Measurements from ENCODE around the gene CD2BP2. TPM values are rescaled to one million over a fixed set of nuclear protein-coding genes. Genes with fewer than 3 reads are reported as not detected.
"Not testable (repeated sequence)": the region's sequence is repeated elsewhere in the genome, so short reads cannot be mapped to it uniquely, and the experiment has no call there.

Gene CD2BP2
- 34.6 and 43.3 TPM in 2 replicates for total RNA-seq

- DNase-seq (ENCODE audit: low read depth, low spot score): peak; percentile 98
Measured at GRCh38 chr16:30355144-30355953, at the start of gene CD2BP2. Gene CD2BP2, minus strand, starts transcription at chr16:30355308. Its CDS starts 627 bp downstream, at chr16:30354681.

GRCh38 chr16:30401768-30402425, 46.8 kb upstream of the CD2BP2 start:
- no peak for DNase-seq (ENCODE audit: low read depth, low spot score)

DNA sequence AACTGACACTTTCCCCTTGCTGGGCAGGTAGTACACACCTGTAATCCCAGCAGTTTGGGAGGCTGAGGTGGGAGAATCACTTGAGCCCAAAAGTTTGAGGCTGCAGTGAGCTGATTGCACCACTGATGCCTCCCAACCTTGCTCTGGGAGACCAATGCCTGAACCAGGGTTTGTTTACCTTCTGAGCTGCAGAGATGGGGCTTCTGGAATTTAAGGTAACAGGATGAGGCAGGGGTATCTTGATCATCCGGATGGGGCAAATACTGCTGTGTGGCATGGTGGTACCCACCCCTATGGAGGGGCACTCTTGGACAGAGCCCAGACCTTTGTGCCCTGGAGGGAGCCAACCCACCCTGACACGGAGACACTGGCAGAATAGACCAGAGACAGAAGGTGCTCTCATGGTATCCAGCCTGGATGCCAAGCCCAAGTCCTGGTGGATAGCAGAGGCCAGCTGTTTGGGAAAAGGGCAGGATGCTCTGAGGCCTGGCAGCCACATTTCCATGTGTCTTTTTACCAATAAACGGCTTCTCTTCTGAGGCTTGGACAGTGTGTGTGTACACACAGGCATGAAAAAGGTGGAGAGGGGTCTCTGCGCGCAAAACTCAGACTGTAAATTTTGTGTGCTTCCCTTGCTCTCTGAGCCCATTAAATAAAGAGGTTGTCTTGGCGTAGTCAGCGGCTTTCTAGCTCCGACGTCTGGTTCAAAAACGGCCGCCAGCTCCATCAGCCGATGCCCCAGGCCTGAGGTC, 44.5 kb upstream of the CD2BP2 start:
- DNase-seq (ENCODE audit: low read depth, low spot score): no peak

GRCh38 chr16:30398661-30399434, 43.7 kb upstream of the CD2BP2 start:
- no peak for DNase-seq (ENCODE audit: low read depth, low spot score)

- DNase-seq (ENCODE audit: low read depth, low spot score): no peak
Measured at GRCh38 chr16:30397776-30398660, 42.9 kb upstream of the CD2BP2 start.

DNA sequence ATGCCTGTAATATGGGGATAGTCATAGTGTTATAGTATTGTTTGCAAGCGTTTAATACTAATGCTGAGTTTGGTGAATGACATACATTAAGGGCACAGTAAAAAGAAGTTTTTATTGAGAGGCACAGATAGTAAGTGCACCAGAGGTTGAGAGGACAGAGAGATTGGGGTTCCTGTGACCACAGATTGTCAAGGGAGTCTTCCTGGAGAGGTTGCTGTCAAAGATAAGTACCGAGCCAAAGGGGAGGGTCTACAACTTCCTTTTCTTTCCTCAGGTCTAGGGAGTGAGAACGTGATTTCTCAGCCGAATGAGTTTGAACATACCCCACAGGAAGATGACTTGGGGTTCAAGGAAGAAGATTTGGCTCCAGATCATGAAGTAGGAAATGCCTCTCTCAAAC, 41.9 kb upstream of the CD2BP2 start:
- DNase-seq (ENCODE audit: low read depth, low spot score): no peak

DNA sequence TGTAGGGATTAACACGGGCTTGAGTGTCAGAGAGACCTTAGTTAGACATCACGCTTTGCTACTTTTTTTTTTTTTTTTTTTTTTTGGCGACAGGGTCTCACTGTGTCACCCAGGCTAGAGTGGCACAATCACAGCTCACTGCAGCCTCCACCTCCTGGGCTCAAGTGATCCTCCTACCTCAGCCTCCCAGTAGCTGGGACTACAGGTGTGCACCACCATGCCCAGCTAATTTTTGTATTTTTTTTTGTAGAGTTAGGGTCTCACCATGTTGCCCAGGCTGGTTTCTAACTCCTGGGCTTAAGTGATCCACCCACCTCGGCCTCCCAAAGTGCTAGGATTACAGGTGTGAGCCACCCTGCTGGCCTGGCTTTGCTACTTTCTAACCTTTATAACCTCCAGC, 41.5 kb upstream of the CD2BP2 start:
- DNase-seq (ENCODE audit: low read depth, low spot score): not testable (repeated sequence)

GRCh38 chr16:30395992-30396585, 41.0 kb upstream of the CD2BP2 start:
- DNase-seq (ENCODE audit: low read depth, low spot score): no peak

- peak; percentile 76 for DNase-seq (ENCODE audit: low read depth, low spot score)
Measured at GRCh38 chr16:30395155-30395991, 40.3 kb upstream of the CD2BP2 start, which contains the start of gene ZNF48. Gene ZNF48, plus strand, starts transcription at chr16:30395420. Its CDS starts 375 bp downstream, at chr16:30395795.

GRCh38 chr16:30394592-30395154, 39.6 kb upstream of the CD2BP2 start:
- DNase-seq (ENCODE audit: low read depth, low spot score): no peak

DNA sequence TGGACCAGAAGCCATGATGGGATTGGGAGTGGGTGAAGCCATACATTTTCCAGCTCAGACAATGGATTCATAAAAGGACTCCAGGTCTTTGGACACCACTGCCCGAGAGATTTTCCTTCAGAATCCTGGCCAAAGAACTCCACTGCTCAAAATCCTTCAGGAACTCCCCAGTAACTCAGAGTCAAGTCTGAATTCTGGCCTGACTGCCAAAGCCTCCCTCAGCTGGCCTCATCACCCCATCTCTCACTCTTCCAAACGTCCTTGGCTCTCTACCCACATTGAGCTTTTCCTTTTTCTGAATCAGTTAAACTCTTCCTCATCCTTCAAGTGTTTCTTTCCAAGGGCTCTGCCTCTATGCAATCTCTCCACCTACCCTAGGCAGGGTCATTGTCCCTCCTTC, 28.4 kb upstream of the CD2BP2 start:
- DNase-seq (ENCODE audit: low read depth, low spot score): no peak

- no peak for DNase-seq (ENCODE audit: low read depth, low spot score)
Measured at GRCh38 chr16:30382111-30382881, 27.2 kb upstream of the CD2BP2 start, which contains the start of gene SEPTIN1. Gene SEPTIN1, minus strand, starts transcription at chr16:30382561. Its CDS starts 19 bp downstream, at chr16:30382542.

DNA sequence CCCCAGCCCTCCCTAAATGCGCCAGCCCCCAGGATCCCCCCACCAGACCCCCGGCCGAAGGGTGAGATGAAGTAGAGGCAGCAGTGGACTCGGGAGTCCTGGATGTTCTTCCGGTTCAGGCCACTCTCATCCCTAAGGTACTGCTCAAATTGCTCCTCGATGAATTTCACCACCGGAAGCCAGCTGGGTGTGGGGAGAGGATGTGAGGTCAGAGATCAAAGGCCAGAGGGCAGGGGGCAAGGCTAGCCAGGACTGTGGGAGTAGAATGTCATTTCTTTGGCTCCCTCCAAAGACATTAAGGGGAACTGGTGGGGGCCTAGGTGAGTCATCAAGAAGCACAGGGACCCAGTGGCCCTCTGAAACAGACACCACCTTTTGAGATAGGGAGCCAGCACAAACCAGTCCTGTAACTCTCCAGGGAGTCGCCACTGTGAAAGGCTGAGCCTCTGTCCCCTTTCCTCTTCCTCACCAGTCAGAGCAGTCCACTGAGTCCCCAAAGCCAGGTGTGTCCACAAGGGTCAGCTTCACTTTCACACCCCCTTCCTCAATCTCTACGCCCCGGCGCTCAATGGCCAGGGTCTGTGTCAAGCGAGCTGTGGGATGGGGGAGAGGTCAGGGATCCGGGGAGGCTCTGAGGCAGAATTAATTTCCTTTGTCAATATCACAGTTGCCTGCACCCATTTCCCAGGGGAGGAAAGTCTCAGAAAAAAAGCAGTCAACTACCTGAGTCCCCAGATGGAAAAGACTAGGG, 26.4 kb upstream of the CD2BP2 start:
- DNase-seq (ENCODE audit: low read depth, low spot score): no peak

GRCh38 chr16:30380803-30381208, 25.7 kb upstream of the CD2BP2 start:
- no peak for DNase-seq (ENCODE audit: low read depth, low spot score)

- no peak for DNase-seq (ENCODE audit: low read depth, low spot score)
Measured at GRCh38 chr16:30380072-30380802, 25.1 kb upstream of the CD2BP2 start.

DNA sequence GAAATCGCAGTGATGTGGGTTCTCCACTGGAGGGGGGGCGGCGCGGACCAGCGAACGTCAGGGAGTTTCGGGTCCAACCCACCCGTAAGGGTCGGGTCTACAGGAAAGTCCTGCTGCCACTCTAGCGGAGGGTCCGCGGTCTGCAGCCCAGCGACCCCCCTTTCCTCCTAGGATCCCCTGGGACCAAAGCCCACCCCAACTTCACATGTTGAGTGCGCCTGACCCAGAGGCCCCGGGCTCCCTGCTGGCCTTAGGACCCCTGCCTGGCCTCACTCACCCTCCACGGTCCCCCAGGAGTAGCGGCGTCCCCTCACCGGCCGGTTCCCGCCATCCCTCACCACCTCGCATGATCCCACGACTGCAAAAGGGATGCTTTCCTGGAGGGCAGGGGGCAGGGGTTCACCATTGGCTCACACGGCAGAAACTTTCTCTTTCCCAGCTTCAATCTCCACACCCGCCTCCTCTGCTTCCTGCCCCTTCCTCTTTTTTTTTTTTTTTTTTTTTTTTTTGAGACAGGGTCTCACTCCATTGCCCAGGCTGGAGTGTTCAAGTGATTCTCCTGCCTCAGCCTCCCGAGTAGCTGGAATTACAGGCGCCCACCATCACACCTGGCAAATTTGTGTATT, 24.2 kb upstream of the CD2BP2 start:
- no peak for DNase-seq (ENCODE audit: low read depth, low spot score)

All from pulmonary artery endothelial cell (primary cell).